Activated CD4-positive, alpha-beta T cell treated with anti-CD3 and anti-CD28 coated beads for 24 hours (primary cell): ENCODE measurements around the gene IRF2BP2.
"Not testable (repeated sequence)": the region's sequence is repeated elsewhere in the genome, so short reads cannot be mapped to it uniquely, and the experiment has no call there.

Source experiments
- DNase-seq, 2 donors: peaks; one replicate each; pipeline ENCODE4 v3.0.0-alpha.2; 2020; ENCODE audit warnings: low read depth in 2 of 2

Gene IRF2BP2

GRCh38 chr1:234610061-234610665, at the start of gene IRF2BP2:
Gene IRF2BP2, minus strand, starts transcription at chr1:234610178. Its CDS starts 684 bp downstream, at chr1:234609494.
- DNase-seq = peak; percentile 61 to 62

- no peak for DNase-seq
Measured at GRCh38 chr1:234659538-234659937, 49.6 kb upstream of the IRF2BP2 start.

GRCh38 chr1:234658138-234658537, 48.2 kb upstream of the IRF2BP2 start:
- no peak for DNase-seq

GRCh38 chr1:234656944-234657654, 47.1 kb upstream of the IRF2BP2 start:
- DNase-seq = no peak

GRCh38 chr1:234656070-234656895, 46.3 kb upstream of the IRF2BP2 start:
- no peak for DNase-seq

- DNase-seq = no peak
Measured at GRCh38 chr1:234655328-234656069, 45.5 kb upstream of the IRF2BP2 start.

- DNase-seq = no peak
Measured at GRCh38 chr1:234654002-234654733, 44.2 kb upstream of the IRF2BP2 start.

GRCh38 chr1:234649432-234650081, 39.6 kb upstream of the IRF2BP2 start:
- no peak for DNase-seq

GRCh38 chr1:234647758-234648157, 37.8 kb upstream of the IRF2BP2 start:
- no peak for DNase-seq

- no peak for DNase-seq
Measured at GRCh38 chr1:234647245-234647644, 37.3 kb upstream of the IRF2BP2 start.

- DNase-seq = no peak
Measured at GRCh38 chr1:234645964-234646363, 36.0 kb upstream of the IRF2BP2 start.

GRCh38 chr1:234645474-234645953, 35.5 kb upstream of the IRF2BP2 start:
- no peak for DNase-seq

GRCh38 chr1:234644928-234645327, 35.0 kb upstream of the IRF2BP2 start:
- DNase-seq = no peak

GRCh38 chr1:234643850-234644134, 33.8 kb upstream of the IRF2BP2 start:
- DNase-seq = no peak

GRCh38 chr1:234643111-234643849, 33.3 kb upstream of the IRF2BP2 start:
- DNase-seq = no peak

- no peak for DNase-seq
Measured at GRCh38 chr1:234642428-234642827, 32.5 kb upstream of the IRF2BP2 start.

GRCh38 chr1:234639961-234640360, 30.0 kb upstream of the IRF2BP2 start:
- DNase-seq = no peak

GRCh38 chr1:234638832-234639799, 29.1 kb upstream of the IRF2BP2 start:
- no peak for DNase-seq

GRCh38 chr1:234634922-234635321, 24.9 kb upstream of the IRF2BP2 start:
- DNase-seq = not testable (repeated sequence)
